Natural killer cell (primary cell): ENCODE data around the gene COX7A1. TPM values are rescaled to one million over a fixed set of nuclear protein-coding genes. Genes with fewer than 3 reads are reported as not detected.
A peak's percentile ranks its signal among the peaks of the same experiment; 100 is the strongest.

Source experiments
- ATAC-seq, 3 donors: fragments of 150-1000 bp in 2 of 3; fragments of 200-7000 bp in 1 of 3; cut with Tn5 transposase; 1 replicate in 1 of 3; 2 replicates in 2 of 3; pipeline ENCODE4 v1.10.0; 2021; ENCODE audit warnings: mild to moderate bottlenecking in 2 of 3, moderate library complexity in 2 of 3
- DNase-seq, 2 donors: peaks; one replicate each; pipeline versions ENCODE4 v3.0.0 to v3.0.0-alpha.2; 2013 to 2021; ENCODE audit warnings: mixed read lengths in 1 of 2
- H3K27ac ChIP-seq: one replicate; pipeline ENCODE4 v1.5.1; 2013; ENCODE audit warnings: mild to moderate bottlenecking, low read length
- H3K27me3 ChIP-seq: one replicate; pipeline ENCODE4 v1.6.1; 2013; ENCODE audit warnings: low read length; ENCODE audit not compliant: control insufficient read depth, insufficient read depth
- H3K36me3 ChIP-seq: one replicate; pipeline ENCODE4 v1.6.1; 2013; ENCODE audit warnings: low read length; ENCODE audit not compliant: control insufficient read depth, insufficient read depth
- H3K4me1 ChIP-seq: one replicate; pipeline ENCODE4 v1.6.1; 2013; ENCODE audit warnings: low read length; ENCODE audit not compliant: control insufficient read depth, insufficient read depth
- H3K4me3 ChIP-seq: one replicate; pipeline ENCODE4 v1.5.1; 2013; ENCODE audit warnings: low read length
- H3K9me3 ChIP-seq: one replicate; pipeline ENCODE4 v1.6.1; 2013; ENCODE audit warnings: low read length; ENCODE audit not compliant: control insufficient read depth, insufficient read depth
- H3K27ac Mint-ChIP-seq, 2 donors: one replicate each; pipeline ENCODE4 v1.8.0; 2022; ENCODE audit warnings: mild to moderate bottlenecking in 2 of 2, mixed read lengths in 2 of 2, moderate library complexity in 1 of 2
- H3K27me3 Mint-ChIP-seq, 2 donors: one replicate each; pipeline ENCODE4 v1.8.0; 2022; ENCODE audit warnings: low read depth in 2 of 2, mixed read lengths in 2 of 2
- H3K36me3 Mint-ChIP-seq: one replicate; pipeline ENCODE4 v1.8.0; 2022; ENCODE audit warnings: mixed read lengths
- H3K4me1 Mint-ChIP-seq, 2 donors: one replicate each; pipeline ENCODE4 v1.8.0; 2022; ENCODE audit warnings: mixed read lengths in 2 of 2
- H3K4me3 Mint-ChIP-seq: one replicate; pipeline ENCODE4 v1.8.0; 2022; ENCODE audit warnings: mild to moderate bottlenecking, moderate library complexity, mixed read lengths
- H3K9me3 Mint-ChIP-seq, 2 donors: one replicate each; pipeline ENCODE4 v1.8.0; 2022; ENCODE audit warnings: mixed read lengths in 2 of 2
- CTCF ChIP-seq: fragments of 200-600 bp; IDR thresholded peaks from one replicate; pipeline ENCODE4 v1.8.0; 2022; ENCODE audit warnings: antibody characterized with exemption
- WGBS: methylation state at CpG from one replicate; pipeline ENCODE4 v1.1.7; 2013; ENCODE audit warnings: missing lambda C conversion rate; ENCODE audit not compliant: insufficient coverage; 5-methylcytosine and 5-hydroxymethylcytosine counted together
- intact Hi-C: fragments of 100-400 bp; cut with micrococcal nuclease; formaldehyde crosslinking; loops from one replicate; pipeline ENCODE4 v1.14.2; 2022
- total RNA-seq, 4 donors: library from RNA; stranded (reverse); fragments of 120-200 nt in 1 of 4; gene quantifications; one replicate each; pipeline versions ENCODE4 v1.2.3 to v1.2.4, GENCODE V29; 2013 to 2022

COX7A1 gene
- total RNA-seq, 3 donors from 2014 or later (not counting 1 experiment from before 2014, with no cell fraction given): not detected

GRCh38 chr19:36114721-36115452 lies 37.4 kb downstream of the COX7A1 start, which contains the start of gene POLR2I:
Gene POLR2I (minus strand): TSS chr19:36114875. CDS start chr19:36114856, 19 bp downstream.
- Histone ChIP-seq H3K4me3 (peak within 1 kb of the TSS; percentile 78), H3K36me3 (peaks cover 32% of the 10 kb centered on the region), H3K9me3 (no peaks in the 10 kb centered on the region), H3K27ac (peak within 1 kb of the TSS; percentile 93), H3K27me3 (no peaks in the 10 kb centered on the region), H3K4me1 (peaks cover 29% of the 10 kb centered on the region)
- under 1% methylated on average over 60 of the region's 60 CpGs for WGBS
- Mint-ChIP-seq H3K27ac (peak within 1 kb of the TSS; percentile 95 to 99), H3K4me1 (peaks cover 32 to 53% of the 10 kb centered on the region in 2 donors), H3K36me3 (no peaks in the 10 kb centered on the region), H3K4me3 (peak within 1 kb of the TSS; percentile 90), H3K27me3 (no peaks in the 10 kb centered on the region), H3K9me3 (no peaks in the 10 kb centered on the region)
- peak; percentile 78 to 92 (median 84) for ATAC-seq
- peak; percentile 96 to 99 for DNase-seq
- intact Hi-C loops: loop anchor here (1.0 to 10.0 kb wide), 6 partner anchors 12 to 368 kb away; partner anchors contain the start of genes LIN37, PSENEN, SDHAF1 and THAP8
- TF ChIP-seq CTCF: no peak

- peaks cover 31 to 51% of the 10 kb centered on the region in 2 donors for H3K4me1 Mint-ChIP-seq
- H3K27me3 ChIP-seq: no peaks in the 10 kb centered on the region
- H3K27ac Mint-ChIP-seq: peak overlapping the region; percentile 95 to 99
- H3K4me1 ChIP-seq: peaks cover 29% of the 10 kb centered on the region
- peak overlapping the region; percentile 78 for H3K4me3 ChIP-seq
- H3K4me3 Mint-ChIP-seq: peak overlapping the region; percentile 90
- H3K9me3 ChIP-seq: no peaks in the 10 kb centered on the region
- peak overlapping the region; percentile 93 for H3K27ac ChIP-seq
- DNase-seq: peak in 1 of 2 donors; percentile 43
- no peaks in the 10 kb centered on the region for H3K27me3 Mint-ChIP-seq
- H3K36me3 ChIP-seq: peaks cover 27% of the 10 kb centered on the region
- WGBS: 16% methylated on average over 48 of the region's 48 CpGs
- intact Hi-C loops: loop anchor here (10.0 kb wide), 1 partner anchor 119 kb away; the partner anchor contains the start of gene SDHAF1
- H3K9me3 Mint-ChIP-seq: no peaks in the 10 kb centered on the region
- no peaks in the 10 kb centered on the region for H3K36me3 Mint-ChIP-seq
- TF ChIP-seq CTCF: no peak
- ATAC-seq: no peak
These were observed 38.1 kb downstream of the COX7A1 start for GRCh38 chr19:36113894-36114720.

GRCh38 chr19:36113425-36113824 lies 38.8 kb downstream of the COX7A1 start:
- H3K36me3 Mint-ChIP-seq: no peaks in the 10 kb centered on the region
- 97% methylated on average over 34 of the region's 34 CpGs for WGBS
- Histone ChIP-seq H3K27ac (no peak overlapping the region), H3K9me3 (no peaks in the 10 kb centered on the region), H3K36me3 (peaks cover 21% of the 10 kb centered on the region), H3K4me3 (no peak overlapping the region), H3K27me3 (no peaks in the 10 kb centered on the region), H3K4me1 (peaks cover 29% of the 10 kb centered on the region)
- H3K9me3 Mint-ChIP-seq: no peaks in the 10 kb centered on the region
- peak overlapping the region; percentile 90 for H3K4me3 Mint-ChIP-seq
- H3K27ac Mint-ChIP-seq: peak overlapping the region; percentile 95 to 99
- ATAC-seq (no peak), DNase-seq (no peak)
- intact Hi-C loops: loop anchor here (10.0 kb wide), 1 partner anchor 119 kb away; the partner anchor contains the start of gene SDHAF1
- H3K27me3 Mint-ChIP-seq: no peaks in the 10 kb centered on the region
- no peak for TF ChIP-seq CTCF
- peaks cover 31 to 51% of the 10 kb centered on the region in 2 donors for H3K4me1 Mint-ChIP-seq
